ENCODE data around the gene GOT1. TPM values are rescaled to one million over a fixed set of nuclear protein-coding genes. Genes with fewer than 3 reads are reported as not detected.

The GOT1 gene
- total and polyA plus RNA-seq, 2 experiments from 2014 or later, result 36.8 to 37.7 TPM

GRCh38 chr10:99443500-99443899, 13.1 kb upstream of the GOT1 start (continued):
- no peak for TF ChIP-seq REST (IDR thresholded peaks at IDR 0.05; ENCODE audit: unreplicated experiment)
- no peak for TF ChIP-seq ETS1 (IDR thresholded peaks at IDR 0.05)
- TF ChIP-seq NANOG (IDR thresholded peaks at IDR 0.05; ENCODE audit: borderline replicate concordance), result no peak
- TF ChIP-seq ZNF331 (CRISPR knock-in tag; IDR thresholded peaks at IDR 0.05; ENCODE audit: low read depth), result no peak
- no peak for TF ChIP-seq EZH2phosphoT487 (IDR thresholded peaks at IDR 0.05; ENCODE audit: unreplicated experiment)
- no peak for TF ChIP-seq CTCF (conservative IDR thresholded peaks at IDR 0.05; ENCODE audit: low read depth in 2 of 2)

GRCh38 chr10:99442394-99442793, 12.0 kb upstream of the GOT1 start:
- no peak overlapping the region for H3K4me3 ChIP-seq
- Mint-ChIP-seq H3K27me3 (ENCODE audit: insufficient read depth, low read depth, poor library complexity) (no peaks in the 10 kb centered on the region), H3K4me3 (no peak overlapping the region), H3K4me1 (peaks cover 10% of the 10 kb centered on the region), H3K9me3 (no peaks in the 10 kb centered on the region), H3K36me3 (ENCODE audit: low read depth) (no peaks in the 10 kb centered on the region), H3K27ac (no peak overlapping the region)
- no peaks in the 10 kb centered on the region for H3K27me3 ChIP-seq (ENCODE audit: insufficient read depth)
- no peaks in the 10 kb centered on the region for H3F3A ChIP-seq (replicated peaks; ENCODE audit: low read depth)
- no peaks in the 10 kb centered on the region for H3K36me3 ChIP-seq (ENCODE audit: insufficient read depth)
- no peak overlapping the region for H3K4me2 ChIP-seq
- peaks cover 2% of the 10 kb centered on the region; the same call in 1 of the 2 replicates for H3K9me2 ChIP-seq (ENCODE audit: insufficient read depth)
- no peaks in the 10 kb centered on the region for H3K79me2 ChIP-seq (replicated peaks; ENCODE audit: insufficient read depth)
- peak; percentile 53 for DNase-seq (ENCODE audit: low spot score)
- no peak overlapping the region for H2AFZ ChIP-seq
- no peak overlapping the region for H3K27ac ChIP-seq (ENCODE audit: low read depth)
- ATAC-seq, result peak; percentile 60; the same call in 2 of the 3 replicates
- no peaks in the 10 kb centered on the region for H4K20me1 ChIP-seq (replicated peaks; ENCODE audit: insufficient read depth)
- H3K4me1 ChIP-seq (ENCODE audit: insufficient read depth), result peaks cover 9% of the 10 kb centered on the region; the same call in 1 of the 2 replicates
- TF ChIP-seq ETS1 (IDR thresholded peaks at IDR 0.05) (no peak), JUNB (IDR thresholded peaks at IDR 0.05; ENCODE audit: unreplicated experiment) (no peak), POLR2AphosphoS5 (IDR thresholded peaks at IDR 0.05; ENCODE audit: low read depth) (no peak), CREB1 (CRISPR knock-in tag; IDR thresholded peaks at IDR 0.05; ENCODE audit: low read depth) (no peak), ZNF331 (CRISPR knock-in tag; IDR thresholded peaks at IDR 0.05; ENCODE audit: low read depth) (no peak), ZNF462 (CRISPR knock-in tag; IDR thresholded peaks at IDR 0.05) (no peak)
